ENCODE data around the gene ABI3BP.
"Not testable (repeated sequence)": the region's sequence is repeated elsewhere in the genome, so short reads cannot be mapped to it uniquely, and the experiment has no call there.

The ABI3BP gene

DNA sequence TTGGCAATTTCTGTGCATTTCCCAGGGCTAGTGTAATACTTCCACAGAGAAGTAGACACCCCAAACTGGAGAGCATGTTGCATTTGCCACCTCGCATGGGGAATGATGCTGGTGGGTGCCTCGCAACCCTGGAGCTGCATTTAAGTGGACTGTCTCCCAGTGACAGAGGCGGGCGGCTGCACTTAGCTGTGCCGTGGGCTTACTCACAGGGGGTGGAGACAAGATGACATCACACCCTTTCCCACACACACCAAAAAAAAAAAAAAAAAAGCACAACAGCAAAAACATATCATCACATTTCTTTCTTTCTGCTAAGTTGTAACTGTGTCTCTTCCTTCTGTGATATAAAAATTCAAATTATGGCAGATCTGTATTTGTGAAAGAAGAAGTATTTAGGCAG, at the start of gene ABI3BP:
Gene ABI3BP, minus strand, starts transcription at position 113 of the 400 bp plus-strand sequence. Its CDS starts 37 bp downstream, at position 76.
- peak; percentile 84 for DNase-seq

DNA sequence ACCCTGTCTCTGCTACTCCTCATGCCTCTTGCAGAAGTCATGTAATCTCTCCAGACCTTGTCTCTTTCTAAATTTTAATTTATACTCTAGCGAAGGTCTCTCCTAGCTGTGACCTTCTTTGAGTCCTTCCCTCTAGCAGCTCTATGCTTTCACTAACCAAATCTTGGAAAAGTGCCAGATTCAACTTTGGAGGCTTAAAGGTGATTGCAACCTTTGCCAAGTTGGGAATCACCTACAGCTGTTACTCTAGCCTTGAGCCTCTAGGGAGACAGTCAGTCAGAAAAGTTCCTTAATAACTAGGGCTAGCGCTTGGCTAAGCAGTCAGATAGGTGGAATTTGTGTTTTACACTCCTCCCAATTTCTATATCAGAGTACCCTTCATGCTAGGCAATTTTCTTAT, 46.1 kb upstream of the ABI3BP start:
- DNase-seq, result peak; percentile 21

- DNase-seq, result peak; percentile 73
Observed at GRCh38 chr3:101038880-101039279, 45.7 kb upstream of the ABI3BP start.

DNA sequence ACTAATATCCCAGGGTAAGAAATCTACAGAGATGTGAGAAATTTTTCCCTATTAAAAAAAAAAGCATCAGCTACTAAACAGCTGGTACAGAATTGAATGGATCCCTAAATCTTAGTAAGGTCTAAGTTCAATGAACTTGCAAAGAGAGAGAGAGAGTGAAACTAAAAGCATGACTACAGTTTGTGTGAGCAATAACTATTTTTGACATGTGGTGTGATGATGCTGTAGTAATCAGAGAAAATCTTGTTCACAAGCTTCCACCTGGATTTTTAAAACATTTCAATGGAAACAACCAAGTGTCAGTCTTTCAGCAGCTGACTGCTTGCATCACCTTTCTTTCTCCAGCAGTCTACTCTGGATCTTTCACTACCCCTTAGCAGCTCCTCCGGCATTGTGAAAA, 45.2 kb upstream of the ABI3BP start:
- DNase-seq, result peak; percentile 34

DNA sequence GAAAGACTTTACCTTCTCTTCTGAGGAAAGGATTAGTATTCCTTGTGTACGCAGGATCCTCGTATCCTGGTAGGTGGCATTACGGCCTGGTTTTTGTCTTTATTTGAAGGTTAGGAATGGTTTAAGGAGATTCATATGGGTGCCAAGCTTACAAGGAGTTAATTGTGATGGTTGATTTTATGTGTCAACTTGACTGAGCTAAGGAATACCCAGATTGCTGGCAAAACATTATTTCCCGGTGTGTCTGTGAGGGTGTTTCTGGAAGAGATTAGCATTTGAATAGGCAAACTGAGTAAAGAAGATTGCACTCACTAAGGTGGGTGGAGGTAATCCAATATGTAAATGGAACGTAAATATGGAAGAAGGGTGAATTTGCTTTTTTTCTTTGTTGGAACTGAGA, 44.4 kb upstream of the ABI3BP start:
- DNase-seq, result no peak

- peak; percentile 12 for DNase-seq
Observed at GRCh38 chr3:101036676-101037075, 43.5 kb upstream of the ABI3BP start.

DNA sequence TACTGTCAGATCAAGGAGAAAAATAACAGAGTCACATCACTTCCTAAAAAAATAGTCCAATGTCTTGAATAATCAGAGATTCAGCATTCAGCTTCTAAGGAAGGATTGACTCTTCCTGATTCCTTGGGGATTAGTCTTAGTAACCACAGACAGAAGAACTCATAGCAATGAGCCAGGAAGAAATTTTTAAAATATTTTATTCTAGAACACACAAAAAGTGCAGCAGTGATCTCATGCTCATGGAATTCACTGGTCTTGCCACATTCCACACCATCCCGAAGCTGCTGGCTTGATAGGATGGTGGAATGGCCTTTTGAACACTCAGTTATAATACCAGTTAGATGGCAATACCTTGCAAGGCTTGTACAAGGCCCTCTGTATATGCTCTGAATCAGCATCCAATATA, 43.0 kb upstream of the ABI3BP start:
- DNase-seq, result peak; percentile 99

DNA sequence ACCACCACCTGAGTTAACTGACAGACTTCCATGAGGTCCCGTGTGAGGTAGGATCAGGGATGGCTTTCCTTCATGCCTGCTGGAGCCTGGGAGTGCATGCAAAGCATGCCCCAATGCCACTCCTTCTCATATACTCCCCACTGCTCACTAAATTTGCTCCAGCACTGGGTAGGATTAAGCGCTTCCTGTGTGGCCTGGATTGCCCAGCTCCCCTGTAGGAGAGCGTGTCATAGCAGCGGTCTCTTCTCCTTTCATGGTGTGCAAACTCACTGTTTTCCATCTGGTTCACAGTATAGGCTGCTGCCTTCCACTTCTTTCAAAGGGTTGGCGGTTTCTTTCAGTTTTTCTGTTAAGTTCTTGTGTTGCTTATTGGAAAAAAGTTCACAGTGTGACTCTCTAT, 34.1 kb upstream of the ABI3BP start:
- peak; percentile 58 for DNase-seq

DNA sequence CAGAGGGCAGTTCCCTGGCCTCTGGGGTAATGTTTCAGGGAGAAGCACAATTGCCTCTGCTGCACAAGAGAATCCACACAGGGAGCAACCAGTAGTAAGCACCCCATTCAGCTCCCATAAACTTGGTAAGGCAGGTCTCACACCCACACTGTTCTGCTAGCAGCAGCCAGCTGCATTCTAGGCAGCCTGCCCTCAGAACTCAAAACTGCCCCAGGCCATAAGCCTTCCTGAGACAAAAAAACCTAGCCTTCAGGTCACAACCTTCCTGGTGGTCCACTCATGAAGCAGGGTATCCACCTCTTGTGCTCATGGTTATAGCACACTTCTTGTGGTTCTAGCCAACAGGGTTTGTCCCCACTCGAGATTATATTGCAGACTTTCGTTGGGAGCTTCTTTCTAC, 33.7 kb upstream of the ABI3BP start:
- no peak for DNase-seq

DNA sequence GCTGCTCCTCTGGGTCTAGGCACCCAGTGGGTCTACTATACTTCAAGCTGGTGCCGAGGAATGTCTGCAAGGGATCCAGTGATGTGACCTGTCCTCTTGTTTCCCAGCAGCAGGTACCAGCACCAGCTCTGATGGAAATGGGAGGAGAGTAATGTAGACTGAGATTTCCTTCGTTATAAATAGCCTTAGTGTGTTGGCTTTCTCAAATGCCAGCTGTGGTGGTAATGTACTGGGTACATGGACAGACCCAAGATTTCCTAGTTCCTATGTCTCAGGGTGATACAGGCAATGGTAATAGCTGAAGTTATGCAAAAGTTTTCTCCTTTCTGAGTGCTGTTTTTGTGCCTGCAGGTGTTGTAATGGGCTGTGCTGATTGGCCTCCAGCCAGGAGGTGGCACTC, 33.0 kb upstream of the ABI3BP start:
- DNase-seq, result no peak

DNA sequence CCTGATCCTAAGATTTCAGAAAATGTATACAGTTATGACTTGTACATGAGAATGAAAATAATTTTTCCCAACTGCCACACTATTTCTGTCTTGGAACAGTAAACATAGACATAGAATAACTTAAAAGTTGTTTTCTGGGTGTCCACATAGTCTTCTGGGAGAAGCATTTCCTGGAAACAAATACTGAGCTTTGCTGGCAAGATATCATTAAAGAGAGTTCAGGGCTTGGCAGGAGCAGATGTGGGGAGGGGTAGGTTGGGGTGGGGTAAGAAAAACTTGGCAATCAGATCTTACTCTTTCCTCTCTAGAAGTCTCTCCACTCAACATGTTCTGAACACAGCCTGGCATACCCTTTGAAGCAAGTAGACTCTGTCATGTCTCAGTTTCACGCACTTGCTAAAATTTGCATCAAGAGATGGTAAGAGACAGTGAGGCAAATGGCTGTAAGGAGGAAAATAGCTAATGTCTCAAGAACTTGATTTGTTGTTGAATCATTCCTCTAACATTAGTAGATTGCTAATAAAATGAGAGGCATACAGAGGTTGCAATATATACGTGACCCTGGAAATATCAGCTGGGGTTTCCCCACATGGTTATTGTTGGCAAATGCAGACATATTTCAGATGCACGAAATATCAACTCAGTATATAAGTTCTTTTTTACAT, 27.3 kb upstream of the ABI3BP start:
- DNase-seq, result peak; percentile 57

- peak; percentile 34 for DNase-seq
Observed at GRCh38 chr3:101017017-101017416, 23.8 kb upstream of the ABI3BP start.

DNA sequence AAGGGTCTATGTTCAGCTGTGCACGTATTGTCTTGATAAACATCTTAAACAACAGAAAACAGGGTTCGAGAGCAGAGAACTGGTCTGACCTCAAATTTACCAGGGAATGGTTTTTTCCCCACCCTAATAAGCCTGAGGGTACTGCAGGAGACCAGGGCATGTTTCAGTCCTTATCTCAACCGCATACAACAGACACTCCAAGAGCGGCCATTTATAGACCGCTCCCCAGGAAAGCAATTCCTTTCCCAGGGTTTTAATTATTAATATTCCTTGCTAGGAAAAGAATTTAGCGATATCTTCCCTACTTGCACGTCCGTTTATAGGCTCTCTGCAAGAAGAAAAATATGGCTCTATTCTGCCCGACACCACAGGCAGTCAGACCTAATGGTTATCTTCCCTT, 19.1 kb upstream of the ABI3BP start:
- DNase-seq, result not testable (repeated sequence)

GRCh38 chr3:101011136-101011535, 17.9 kb upstream of the ABI3BP start:
- peak; percentile 73 for DNase-seq

GRCh38 chr3:101010296-101010695, 17.1 kb upstream of the ABI3BP start:
- peak; percentile 91 for DNase-seq

GRCh38 chr3:101009386-101009785, 16.2 kb upstream of the ABI3BP start:
- peak; percentile 9 for DNase-seq

DNA sequence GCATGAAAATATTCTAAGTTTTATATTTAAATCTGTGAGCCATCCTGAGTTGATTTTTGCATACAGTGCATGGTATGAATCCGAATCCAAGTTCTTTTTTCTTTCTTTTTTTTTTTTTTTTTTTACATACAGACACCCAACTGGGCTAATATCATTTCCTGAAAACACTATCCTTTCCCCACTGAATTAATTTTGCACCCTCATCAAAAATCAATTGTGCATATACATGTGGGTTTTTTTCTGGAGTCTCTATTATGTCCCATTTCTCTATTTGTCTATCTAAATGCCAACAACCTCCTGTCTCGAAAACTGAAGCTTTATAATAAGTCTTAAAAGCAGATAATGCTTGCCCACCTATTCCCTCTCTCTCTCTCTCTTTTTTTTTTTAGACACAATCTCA, 5.9 kb upstream of the ABI3BP start:
- DNase-seq, result no peak

DNA sequence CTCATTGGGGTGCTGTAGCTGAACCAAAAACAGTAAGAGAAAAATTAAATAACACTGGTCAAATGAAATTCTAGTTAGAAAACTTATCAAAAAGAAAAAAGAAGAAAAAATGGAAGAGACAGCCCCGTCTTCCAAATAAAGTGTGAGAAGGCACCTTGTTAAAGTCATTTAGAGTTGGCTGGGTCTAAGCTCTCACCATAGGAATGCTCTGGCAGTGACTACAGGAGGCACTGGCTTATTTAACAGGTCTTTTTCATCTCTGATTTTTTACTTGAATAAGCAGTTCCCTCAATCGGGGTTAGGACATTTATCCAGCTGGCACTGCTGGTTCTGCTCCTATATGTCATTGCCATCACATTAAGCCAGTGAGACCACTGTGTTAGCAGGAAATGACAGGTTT, 1.6 kb upstream of the ABI3BP start:
- no peak for DNase-seq

DNA sequence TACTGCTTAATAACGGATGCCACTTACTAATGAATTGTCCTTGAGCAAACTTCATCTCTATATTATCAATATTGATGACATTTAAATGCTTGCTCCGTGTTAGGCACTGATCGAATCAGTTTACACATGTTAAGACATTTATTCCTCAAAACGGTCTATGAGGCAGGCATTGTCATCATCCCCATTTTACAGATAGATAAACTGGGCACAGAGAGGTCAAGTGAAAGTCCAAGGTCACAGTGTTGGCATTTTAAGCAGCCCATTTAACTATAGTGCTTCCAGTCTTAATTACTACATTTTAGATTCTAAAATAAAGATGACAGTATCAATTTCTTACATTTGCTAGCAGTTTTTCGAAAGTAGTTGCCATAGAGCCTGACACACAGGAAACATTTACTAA, 966 bp upstream of the ABI3BP start:
- DNase-seq, result no peak

DNA sequence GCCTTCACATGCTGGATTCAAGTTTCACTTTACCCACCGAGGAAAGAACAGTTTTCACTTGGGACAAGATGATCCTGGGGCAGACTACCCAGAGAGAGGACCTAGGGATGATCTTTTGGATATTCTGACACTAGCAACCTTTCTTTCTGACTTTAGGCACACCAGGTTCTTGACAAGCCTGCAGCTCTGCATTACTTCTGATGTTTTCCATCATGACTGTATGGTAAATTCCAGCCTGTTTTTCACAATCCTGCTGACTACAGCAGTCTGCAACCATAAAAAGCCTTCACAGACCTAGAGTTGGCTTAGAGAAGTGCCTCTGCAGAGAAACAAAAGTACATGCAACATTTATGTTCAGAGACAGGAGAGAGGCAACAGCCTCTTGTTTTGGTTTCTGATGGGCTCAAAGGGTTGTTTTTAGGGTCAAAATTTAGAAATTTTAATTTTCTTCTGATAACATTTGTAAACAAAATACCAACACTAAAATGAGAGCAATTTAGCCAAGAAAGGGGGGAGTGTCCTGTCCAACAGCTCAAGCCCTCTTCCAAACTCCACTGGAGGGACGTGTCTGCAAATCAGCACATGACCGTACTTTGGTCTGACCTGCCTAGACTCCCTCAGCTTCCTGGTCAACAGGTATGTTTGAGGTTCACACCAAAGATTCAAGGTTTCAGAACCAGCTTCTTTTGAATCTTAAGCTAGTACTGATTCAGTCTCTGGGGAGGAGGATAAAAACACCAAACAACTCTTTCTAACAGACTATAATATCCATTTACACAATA, 799 bp downstream of the ABI3BP start:
- peak; percentile 61 for DNase-seq

DNA sequence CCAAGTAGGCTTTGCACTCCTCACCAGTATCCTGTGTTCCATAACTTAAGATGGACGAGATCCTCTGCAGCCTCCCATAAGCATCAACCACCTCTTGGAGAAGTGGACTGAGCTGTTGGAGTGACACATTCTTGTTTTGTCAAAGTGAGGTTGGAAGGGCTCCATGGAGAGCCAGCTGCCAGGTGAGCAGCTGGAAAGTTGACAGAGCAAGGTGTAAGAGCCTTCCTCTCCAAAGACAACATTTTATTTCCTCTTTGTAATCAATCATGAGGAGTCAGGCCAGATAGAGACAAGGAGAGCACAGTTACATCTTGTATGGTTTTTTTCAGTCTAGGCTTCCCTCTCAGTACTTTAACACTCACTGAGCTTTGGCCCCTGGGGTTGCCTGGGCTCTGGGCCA, 5.1 kb downstream of the ABI3BP start:
- DNase-seq, result no peak

- DNase-seq, result peak; percentile 25
Observed at GRCh38 chr3:100984308-100984707, 8.9 kb downstream of the ABI3BP start.

- DNase-seq, result peak; percentile 73
Observed at GRCh38 chr3:100982710-100983109, 10.5 kb downstream of the ABI3BP start.

- no peak for DNase-seq
Observed at GRCh38 chr3:100981164-100981911, 11.9 kb downstream of the ABI3BP start.
